Effector CD4-positive, alpha-beta T cell (primary cell): ENCODE data around the gene TMX2.
"Not testable (repeated sequence)": the region's sequence is repeated elsewhere in the genome, so short reads cannot be mapped to it uniquely, and the experiment has no call there.

Source experiments
- DNase-seq: peaks from one replicate; pipeline ENCODE4 v3.0.0-alpha.2; 2020
- total RNA-seq: gene quantifications from one replicate; lab custom pipeline; 2026; lab: John Stamatoyannopoulos, UW

The TMX2 gene
- 22.0 reads per million, percentile 49 among the genes with 10 or more reads in this experiment for total RNA-seq

GRCh38 chr11:57712256-57713150 is at the start of gene TMX2:
Gene TMX2, plus strand, starts transcription at chr11:57712593. Its CDS starts 26 bp downstream, at chr11:57712619.
- DNase-seq, result peak; percentile 87

DNA sequence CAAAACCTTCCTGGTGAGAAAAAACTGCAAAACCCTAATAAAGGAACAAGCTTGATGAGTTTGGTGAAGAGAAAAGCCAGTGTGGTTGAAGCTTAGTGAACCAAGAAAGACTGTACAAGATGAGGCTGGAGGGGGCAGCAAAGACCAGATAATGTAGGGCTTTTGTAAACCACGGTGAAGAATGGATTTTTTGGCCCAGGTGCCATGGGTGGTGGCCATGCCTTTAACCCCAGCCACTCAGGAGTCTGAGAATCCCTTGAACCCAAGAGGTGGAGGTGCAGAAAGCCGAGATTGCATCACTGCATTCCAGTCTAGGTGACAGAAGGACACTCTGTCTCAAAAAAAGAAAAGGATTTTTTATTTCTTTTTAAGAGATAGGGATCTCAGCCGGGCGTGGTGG is 49.5 kb upstream of the TMX2 start:
- no peak for DNase-seq

DNA sequence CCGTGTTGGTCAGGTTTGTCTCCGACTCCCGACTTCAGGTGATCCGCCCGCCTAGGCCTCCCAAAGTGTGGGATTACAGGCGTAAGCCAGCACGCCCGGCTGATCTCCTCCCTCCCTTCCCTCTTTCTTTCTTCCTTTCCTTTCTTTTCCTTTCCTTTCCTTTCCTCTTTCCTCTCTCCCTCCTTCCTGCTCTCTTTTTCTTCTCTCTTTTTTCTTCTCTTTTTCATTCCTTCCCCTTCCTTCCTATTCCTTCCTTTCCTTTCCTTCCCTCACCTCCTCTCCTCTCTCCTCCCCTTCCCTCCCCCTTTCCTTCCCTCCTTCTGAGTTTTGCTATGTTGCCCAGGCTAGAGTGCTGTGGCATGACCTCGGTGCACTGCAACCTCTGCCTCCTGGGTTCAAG is 48.4 kb upstream of the TMX2 start:
- DNase-seq, result no peak

DNA sequence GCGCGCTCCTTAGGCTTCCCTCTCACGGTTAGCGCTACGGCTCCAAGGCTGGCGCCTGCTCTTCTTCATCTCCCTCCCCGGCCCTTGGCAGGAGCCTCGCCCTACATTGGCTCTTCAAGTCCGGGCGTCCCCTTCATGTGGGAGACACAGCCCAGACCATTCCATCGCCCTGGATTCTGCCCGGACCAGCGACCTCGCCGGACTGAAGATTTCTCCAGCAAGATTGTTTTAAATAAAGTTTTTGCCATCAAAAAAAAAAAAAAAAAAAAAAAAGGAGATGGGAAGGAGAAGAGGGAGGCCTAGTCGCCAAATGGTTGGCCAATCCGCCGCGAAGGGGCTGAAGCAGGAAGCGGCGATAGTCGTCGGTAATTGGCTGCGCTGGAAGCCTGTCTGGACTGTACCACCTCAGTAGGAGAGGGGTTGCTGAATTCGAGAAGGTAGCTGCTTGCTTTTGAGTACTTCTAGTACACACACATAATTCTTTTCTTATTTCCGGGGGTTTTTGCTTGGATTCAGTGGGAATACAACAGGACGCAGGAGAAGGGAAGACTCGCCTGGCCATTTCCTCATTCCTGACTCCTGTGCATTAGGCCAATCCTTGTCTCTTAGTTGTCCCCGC is 45.2 kb upstream of the TMX2 start:
- peak; percentile 94 for DNase-seq

GRCh38 chr11:57667736-57668433 is 44.5 kb upstream of the TMX2 start, which contains the start of gene ZDHHC5:
Gene ZDHHC5, plus strand, starts transcription at chr11:57668114. Its CDS starts 4,977 bp downstream, at chr11:57673091.
- peak; percentile 99 for DNase-seq

DNA sequence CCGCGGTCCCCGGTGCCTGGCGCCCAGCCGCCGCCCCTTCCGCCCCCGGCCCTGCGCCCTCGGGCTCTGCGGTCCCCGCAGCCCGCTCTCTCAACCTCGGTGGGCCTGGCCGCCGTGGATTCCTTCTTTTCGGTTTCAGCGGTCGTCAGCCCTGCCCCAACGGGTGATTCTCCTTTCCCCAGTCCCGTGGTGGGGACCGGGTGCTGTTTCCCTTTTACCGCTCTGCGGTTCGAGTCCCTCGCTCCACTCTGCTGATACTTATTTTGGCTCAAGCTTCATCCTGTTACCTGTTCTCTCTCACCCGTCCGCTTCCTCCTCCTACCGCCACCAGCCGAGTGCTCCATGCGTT is 44.0 kb upstream of the TMX2 start:
- peak; percentile 35 for DNase-seq

DNA sequence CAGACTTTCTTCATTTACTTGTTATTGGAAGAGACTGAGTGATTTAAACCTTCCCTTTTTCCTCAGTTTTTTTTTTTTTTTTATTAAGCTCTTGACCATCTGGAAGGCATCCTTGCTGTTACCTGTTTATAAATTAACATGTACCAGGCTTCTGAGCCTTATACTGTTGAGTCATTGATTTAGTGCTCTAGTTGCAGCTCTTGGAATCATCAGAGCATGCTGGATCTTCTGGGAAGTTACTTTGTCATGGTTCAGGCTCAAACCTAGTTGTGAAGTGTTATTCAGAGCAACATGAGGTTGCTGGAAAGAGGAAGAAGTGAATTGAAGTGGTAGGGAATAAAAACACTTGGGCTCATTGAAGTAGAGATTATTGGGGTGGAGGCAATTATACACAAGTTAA is 38.1 kb upstream of the TMX2 start:
- DNase-seq, result no peak

DNA sequence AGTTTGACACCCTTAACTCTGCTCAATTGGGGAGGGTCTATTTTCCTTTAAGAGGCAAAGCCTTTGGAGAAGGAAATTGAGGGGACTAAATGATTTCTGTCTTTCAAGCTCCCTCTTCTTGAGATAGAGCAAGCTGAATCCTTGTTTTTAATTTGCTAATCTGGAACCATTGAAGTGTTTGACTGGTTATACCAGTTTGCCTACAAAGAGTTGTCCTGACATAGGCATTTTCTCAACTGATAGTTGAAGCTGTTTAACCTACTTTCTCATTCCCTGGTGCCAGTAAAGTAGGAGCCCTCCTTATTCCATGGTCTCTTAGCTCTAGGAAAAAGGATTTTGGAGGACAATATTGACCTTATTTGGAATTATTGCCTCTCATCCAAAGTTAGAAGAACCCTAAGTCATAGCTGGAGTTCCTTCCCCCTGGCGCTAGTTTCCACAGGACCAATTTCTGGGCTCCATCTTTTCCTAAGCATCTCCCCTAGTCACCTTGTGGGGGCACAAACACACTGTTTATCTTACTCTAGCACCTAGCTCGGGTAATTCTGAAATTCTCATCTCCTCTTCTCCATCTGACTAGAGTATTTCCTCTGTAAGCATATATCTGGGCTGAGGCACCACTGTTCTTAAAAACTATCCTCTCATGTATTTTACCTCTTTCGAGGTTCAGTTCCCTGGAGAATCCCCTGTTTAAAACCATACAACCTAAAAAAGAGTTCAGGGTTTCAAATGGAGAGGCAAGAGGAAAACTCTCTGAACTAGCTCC is 37.0 kb upstream of the TMX2 start:
- DNase-seq, result no peak

GRCh38 chr11:57679396-57679795 is 33.0 kb upstream of the TMX2 start:
- no peak for DNase-seq

DNA sequence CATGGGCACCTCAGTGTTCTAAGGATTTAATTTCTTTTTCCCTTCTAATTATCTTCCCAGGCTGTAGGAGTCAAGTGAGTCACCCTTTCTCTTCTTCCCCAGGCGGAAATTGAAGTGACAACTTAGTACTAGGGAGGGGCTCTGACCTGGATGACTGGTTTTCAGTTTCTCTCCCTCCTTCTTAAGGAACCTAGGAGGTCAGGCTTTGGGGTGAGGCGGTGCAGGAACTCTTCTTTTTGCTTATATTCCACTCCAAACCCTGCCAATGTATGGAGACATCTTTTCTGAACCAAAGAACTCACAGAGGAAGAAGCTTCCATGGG is 31.9 kb upstream of the TMX2 start:
- no peak for DNase-seq

DNA sequence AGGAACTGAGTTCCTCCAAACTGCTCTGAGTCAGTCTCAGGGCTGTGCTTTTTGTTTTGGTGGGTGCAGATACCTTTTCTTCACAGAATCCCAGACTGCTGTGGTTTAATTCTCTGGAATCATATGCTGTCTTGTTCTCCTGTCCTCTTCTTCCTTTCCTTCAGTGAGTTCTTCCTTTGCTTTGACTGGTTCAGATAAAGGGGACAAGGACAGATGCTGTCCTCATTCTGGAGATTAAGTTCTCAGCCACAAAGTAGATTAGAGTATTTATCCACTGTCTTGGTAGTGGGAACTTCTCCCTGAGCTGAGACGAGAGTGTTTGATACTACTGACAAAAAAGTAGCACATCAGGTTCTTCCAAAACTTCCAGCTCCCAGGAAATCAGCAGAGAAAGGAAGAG is 31.2 kb upstream of the TMX2 start:
- DNase-seq, result no peak

DNA sequence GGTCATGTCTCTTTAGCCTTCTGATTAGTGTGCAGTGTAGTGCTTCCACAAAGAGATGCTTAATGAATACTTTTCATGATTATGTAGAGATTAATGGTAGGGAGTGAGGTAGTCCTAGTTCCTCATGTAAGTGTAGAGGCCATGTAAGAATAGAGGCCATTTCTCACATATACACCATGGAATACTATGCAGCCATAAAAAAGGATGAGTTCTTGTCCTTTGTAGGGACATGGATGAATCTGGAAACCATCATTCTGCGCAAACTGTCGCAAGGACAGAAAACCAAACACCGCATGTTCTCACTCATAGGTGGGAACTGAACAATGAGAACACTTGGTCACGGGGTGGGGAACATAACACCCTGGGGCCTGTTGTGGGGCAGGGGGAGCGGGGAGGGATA is 21.9 kb upstream of the TMX2 start:
- DNase-seq, result not testable (repeated sequence)

GRCh38 chr11:57698843-57699365 is 13.5 kb upstream of the TMX2 start:
- DNase-seq, result no peak

GRCh38 chr11:57699813-57700212 is 12.6 kb upstream of the TMX2 start:
- no peak for DNase-seq

DNA sequence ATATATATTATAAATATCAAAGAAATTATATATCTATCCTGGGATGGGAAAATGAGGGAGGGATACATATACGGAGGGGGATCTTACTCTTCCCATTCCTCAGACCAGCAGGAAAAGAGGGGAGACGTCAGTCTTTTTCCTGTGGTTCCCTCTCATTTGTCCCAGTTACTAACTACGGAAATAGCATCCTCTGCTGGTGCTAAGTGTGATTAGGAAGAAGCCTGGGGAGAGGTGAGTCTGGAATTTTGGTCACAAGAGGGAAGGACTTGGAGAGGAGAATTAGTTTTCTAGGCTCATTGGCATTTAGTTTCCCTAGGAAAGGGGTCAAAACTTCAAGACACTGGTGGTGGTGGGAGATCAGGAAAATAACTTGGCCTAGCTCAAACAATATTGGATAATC is 12.0 kb upstream of the TMX2 start:
- DNase-seq, result no peak

- DNase-seq, result no peak
Observed at GRCh38 chr11:57703341-57703740, 9.1 kb upstream of the TMX2 start.

- no peak for DNase-seq
Observed at GRCh38 chr11:57704932-57705331, 7.5 kb upstream of the TMX2 start.

GRCh38 chr11:57705432-57705831 is 7.0 kb upstream of the TMX2 start:
- DNase-seq, result not testable (repeated sequence)

DNA sequence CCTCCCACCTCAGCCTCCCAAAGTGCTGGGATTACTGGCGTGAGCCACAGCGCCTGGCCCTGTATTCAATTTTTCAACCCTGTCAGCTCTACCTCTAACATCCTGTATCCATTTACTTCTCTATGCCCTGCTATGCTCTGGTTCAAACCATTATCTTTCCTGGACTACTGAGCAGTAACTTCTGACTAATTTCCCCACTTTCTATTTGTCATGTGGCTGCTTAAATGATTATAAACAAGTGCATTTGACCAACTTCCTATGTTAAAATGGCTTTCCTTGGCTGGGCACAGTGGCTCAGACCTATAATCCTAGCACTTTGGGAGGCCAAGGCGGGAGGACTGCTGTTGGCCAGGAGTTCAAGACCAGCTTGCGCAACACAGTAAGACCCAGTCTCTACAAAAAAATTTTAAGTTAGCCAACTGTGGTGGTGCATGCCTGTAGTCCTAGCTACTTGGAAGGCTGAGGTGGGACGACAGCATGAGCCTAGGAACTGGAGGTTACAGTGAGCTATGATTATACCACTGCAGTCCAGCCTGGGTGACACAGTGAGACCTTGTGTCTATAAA is 2.5 kb upstream of the TMX2 start:
- DNase-seq, result no peak

DNA sequence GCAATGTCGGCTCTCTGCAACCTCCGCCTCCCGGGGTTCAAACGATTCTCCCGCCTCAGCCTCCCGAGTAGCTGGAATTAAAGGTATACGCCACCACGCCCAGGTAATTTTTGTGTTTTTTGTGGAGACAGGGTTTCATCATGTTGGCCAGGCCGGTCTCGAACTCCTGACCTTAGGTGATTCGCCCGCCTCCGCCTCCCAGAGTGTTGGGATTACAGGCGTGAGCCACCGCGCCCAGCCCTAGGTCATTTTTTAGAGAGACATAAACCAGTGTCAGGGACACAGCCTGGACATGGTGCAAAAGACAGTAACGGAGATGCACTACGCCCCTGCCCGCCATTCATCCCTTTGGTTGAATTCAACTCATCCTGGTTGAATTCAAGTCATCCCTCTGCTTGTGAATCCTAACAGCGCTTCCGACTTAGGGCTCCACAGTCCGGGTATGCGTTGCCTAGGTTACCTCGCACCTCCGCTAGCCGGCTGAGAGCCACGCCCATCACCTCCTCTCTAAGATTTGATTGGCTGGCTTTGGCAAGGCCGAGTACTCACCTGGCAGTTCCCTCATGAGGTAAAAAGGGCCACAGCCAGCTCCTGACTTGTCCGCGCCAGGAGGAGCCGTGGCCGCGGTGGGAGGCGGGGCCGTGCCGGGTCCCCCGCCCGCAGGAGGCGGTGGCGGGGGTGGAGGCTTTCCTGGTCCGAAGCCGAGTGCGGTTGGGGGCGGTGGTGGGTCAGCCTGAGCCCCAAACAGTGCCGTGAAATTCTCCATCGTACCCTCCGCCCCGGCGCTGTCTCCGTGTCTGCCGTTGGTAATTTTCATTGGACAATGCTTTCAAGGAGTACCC is 758 bp upstream of the TMX2 start, which contains the start of gene MED19:
MED19 (minus strand) TSS at position 802 of the 842 bp plus-strand sequence; CDS start at position 766, 36 bp downstream.
- peak; percentile 69 for DNase-seq

- DNase-seq, result no peak
Observed at GRCh38 chr11:57713835-57714234, 1.4 kb downstream of the TMX2 start.
